ENCODE measurements around the gene DCTN2.

Gene DCTN2

GRCh38 chr12:57581802-57582201 lies 34.8 kb upstream of the DCTN2 start:
- no peak for TF ChIP-seq CTCF (IDR thresholded peaks at IDR 0.05)

- no peak for TF ChIP-seq CTCF (IDR thresholded peaks at IDR 0.05)
Measured at GRCh38 chr12:57580466-57580795, 33.4 kb upstream of the DCTN2 start.

- no peak for TF ChIP-seq CTCF (IDR thresholded peaks at IDR 0.05)
Measured at GRCh38 chr12:57579677-57580465, 32.9 kb upstream of the DCTN2 start.

- no peak for TF ChIP-seq CTCF (IDR thresholded peaks at IDR 0.05)
Measured at GRCh38 chr12:57579011-57579410, 32.0 kb upstream of the DCTN2 start.

GRCh38 chr12:57577981-57578758 lies 31.2 kb upstream of the DCTN2 start:
- no peak for TF ChIP-seq CTCF (IDR thresholded peaks at IDR 0.05)

GRCh38 chr12:57576613-57577160 lies 29.7 kb upstream of the DCTN2 start:
- no peak for TF ChIP-seq CTCF (IDR thresholded peaks at IDR 0.05)

GRCh38 chr12:57575771-57576612 lies 29.0 kb upstream of the DCTN2 start:
- TF ChIP-seq CTCF (IDR thresholded peaks at IDR 0.05) = no peak
